NCI-H2171 treated with DMSO at 0.1 percent for 48 hours (cell line): ENCODE measurements around the gene CDH13.

Source experiments
- DNase-seq: peaks from one replicate; lab custom pipeline; 2025; lab: John Stamatoyannopoulos, UW

Gene CDH13

GRCh38 chr16:82748026-82748425, 121.3 kb downstream of the CDH13 start:
- DNase-seq = no peak

- DNase-seq = no peak
Observed at GRCh38 chr16:82750068-82750467, 123.3 kb downstream of the CDH13 start.

- DNase-seq = no peak
Observed at GRCh38 chr16:82751020-82751419, 124.3 kb downstream of the CDH13 start.

- DNase-seq = no peak
Observed at GRCh38 chr16:82752172-82752571, 125.4 kb downstream of the CDH13 start.

- no peak for DNase-seq
Observed at GRCh38 chr16:82753821-82754220, 127.1 kb downstream of the CDH13 start.

- no peak for DNase-seq
Observed at GRCh38 chr16:82754716-82755513, 128.1 kb downstream of the CDH13 start.

- no peak for DNase-seq
Observed at GRCh38 chr16:82755570-82756282, 129.0 kb downstream of the CDH13 start.

GRCh38 chr16:82756283-82756599, 129.5 kb downstream of the CDH13 start:
- no peak for DNase-seq

GRCh38 chr16:82758406-82758805, 131.6 kb downstream of the CDH13 start:
- DNase-seq = peak; percentile 1

GRCh38 chr16:82758904-82759303, 132.1 kb downstream of the CDH13 start:
- no peak for DNase-seq

- no peak for DNase-seq
Observed at GRCh38 chr16:82761236-82761635, 134.5 kb downstream of the CDH13 start.

GRCh38 chr16:82761858-82762257, 135.1 kb downstream of the CDH13 start:
- no peak for DNase-seq

GRCh38 chr16:82763371-82763770, 136.6 kb downstream of the CDH13 start:
- no peak for DNase-seq

- no peak for DNase-seq
Observed at GRCh38 chr16:82767198-82767597, 140.4 kb downstream of the CDH13 start.

GRCh38 chr16:82767808-82768207, 141.0 kb downstream of the CDH13 start:
- DNase-seq = no peak

- no peak for DNase-seq
Observed at GRCh38 chr16:82769845-82770244, 143.1 kb downstream of the CDH13 start.

GRCh38 chr16:82772215-82772614, 145.4 kb downstream of the CDH13 start:
- DNase-seq = no peak

GRCh38 chr16:82773018-82773417, 146.2 kb downstream of the CDH13 start:
- DNase-seq = no peak

GRCh38 chr16:82776470-82777146, 149.8 kb downstream of the CDH13 start:
- DNase-seq = no peak

- DNase-seq = no peak
Observed at GRCh38 chr16:82782715-82783251, 156.0 kb downstream of the CDH13 start.

GRCh38 chr16:82783933-82784572, 157.3 kb downstream of the CDH13 start:
- DNase-seq = no peak

- no peak for DNase-seq
Observed at GRCh38 chr16:82784573-82784968, 157.8 kb downstream of the CDH13 start.
